Tibial artery (tissue), 4 donors: ENCODE results near the gene LENG8.
A peak's percentile ranks its signal among the peaks of the same experiment; 100 is the strongest.

ENCODE experiments used
- DNase-seq, 2 donors: peaks; one replicate each; pipeline ENCODE4 v3.0.0-alpha.2; 2019
- H3K27ac ChIP-seq, 2 donors: fragments of 200-600 bp; sonication (generic) in 1 of 2; 1 replicate in 1 of 2; 2 replicates in 1 of 2; pipeline ENCODE4 v1.5.1; 2018 to 2019; ENCODE audit warnings: mild to moderate bottlenecking in 1 of 2
- H3K27me3 ChIP-seq, 2 donors: fragments of 200-600 bp; sonication (generic) in 1 of 2; one replicate each; pipeline versions ENCODE4 v1.5.1 to v1.6.0; 2016 to 2019
- H3K36me3 ChIP-seq, 3 donors: fragments of 200-600 bp; sonication (generic) in 2 of 3; one replicate each; pipeline ENCODE4 v1.5.1; 2016 to 2019; ENCODE audit warnings: mild to moderate bottlenecking in 2 of 3
- H3K4me1 ChIP-seq, 4 donors: fragments of 200-600 bp; sonication (generic) in 2 of 4; 1 replicate in 3 of 4; 2 replicates in 1 of 4; pipeline ENCODE4 v1.5.1; 2016 to 2019
- H3K4me3 ChIP-seq, 2 donors: fragments of 200-600 bp; sonication (generic) in 1 of 2; 1 replicate in 1 of 2; 2 replicates in 1 of 2; pipeline ENCODE4 v1.5.1; 2018 to 2019; ENCODE audit warnings: mild to moderate bottlenecking in 2 of 2
- H3K9me3 ChIP-seq, 3 donors: fragments of 200-600 bp; sonication (generic) in 1 of 3; one replicate each; pipeline ENCODE4 v1.5.1; 2016 to 2019
- intact Hi-C: fragments of 100-400 bp; cut with DNase I; formaldehyde crosslinking; loops from one replicate; pipeline ENCODE4 v1.15.0; 2023; ENCODE audit warnings: low total_unique reads
- TF ChIP-seq, protein P1 (sequence below), 2 experiments: fragments of 200-600 bp in 1 of 2; fragments of 450-650 bp in 1 of 2; IDR thresholded peaks; one replicate each; pipeline ENCODE4 v1.5.1; 2017 to 2019; ENCODE audit warnings: antibody characterized with exemption in 2 of 2, mild to moderate bottlenecking in 1 of 2, moderate library complexity in 1 of 2

The LENG8 gene

DNA sequence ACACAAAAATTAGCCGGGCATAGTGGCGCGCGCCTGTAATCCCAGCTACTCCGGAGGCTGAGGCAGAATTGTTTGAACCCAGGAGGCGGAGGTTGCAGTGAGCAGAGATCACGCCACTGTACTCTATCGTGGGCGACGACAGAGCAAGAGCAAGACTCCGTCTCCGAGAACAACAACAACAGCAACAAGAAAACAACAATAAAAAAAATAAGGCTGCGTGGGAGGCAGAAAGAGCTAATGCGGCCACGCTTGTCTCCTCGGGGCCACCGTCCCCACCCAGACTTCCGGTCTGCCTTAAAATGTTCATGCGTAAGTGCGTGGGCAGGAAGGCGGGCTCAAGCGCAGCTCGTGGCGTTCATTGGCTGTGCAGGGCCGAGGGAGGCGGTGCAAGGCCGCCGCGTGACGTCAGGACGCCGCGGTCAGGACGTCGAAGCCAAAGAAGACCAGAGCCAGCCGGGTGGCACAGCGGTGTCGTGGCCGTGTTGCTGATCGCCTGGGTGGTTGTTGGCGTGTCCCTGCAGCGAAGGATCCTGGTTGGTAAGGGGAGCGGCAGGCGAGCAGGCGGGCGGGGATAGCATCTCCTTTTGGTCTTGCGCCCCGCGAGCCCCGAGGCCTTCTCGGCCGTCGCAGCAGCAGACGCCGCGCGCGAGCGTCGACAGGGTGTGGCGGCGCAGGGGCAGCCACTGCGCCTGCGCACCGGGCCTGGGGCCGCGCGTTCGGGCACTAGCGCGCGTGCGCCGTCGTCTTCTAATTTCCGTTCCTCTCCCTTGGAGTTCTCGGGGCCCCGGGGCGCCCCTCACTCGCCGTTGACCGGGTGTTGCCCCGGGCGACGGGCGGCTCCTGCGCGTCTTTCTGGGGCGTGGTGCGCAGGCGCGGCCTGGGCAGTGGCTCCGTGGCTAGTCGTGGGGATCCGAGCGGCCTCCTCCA lies at the start of gene LENG8:
TSS of gene LENG8 (plus strand) at position 426 of the 927 bp plus-strand sequence. CDS start 2,146 bp downstream, outside the sequence.
- H3K27me3 ChIP-seq: no peaks in the 10 kb centered on the region
- peak; percentile 97 to 99 for DNase-seq
- intact Hi-C loops: no loop called here
- H3K27ac ChIP-seq: peak within 1 kb of the TSS; percentile 96 to 98
- peak within 1 kb of the TSS; percentile 88 to 89 for H3K4me3 ChIP-seq
- peaks cover 0 to 43% (median 34%) of the 10 kb centered on the region in 4 donors for H3K4me1 ChIP-seq
- no peaks in the 10 kb centered on the region for H3K9me3 ChIP-seq
- TF ChIP-seq, protein P1, sequence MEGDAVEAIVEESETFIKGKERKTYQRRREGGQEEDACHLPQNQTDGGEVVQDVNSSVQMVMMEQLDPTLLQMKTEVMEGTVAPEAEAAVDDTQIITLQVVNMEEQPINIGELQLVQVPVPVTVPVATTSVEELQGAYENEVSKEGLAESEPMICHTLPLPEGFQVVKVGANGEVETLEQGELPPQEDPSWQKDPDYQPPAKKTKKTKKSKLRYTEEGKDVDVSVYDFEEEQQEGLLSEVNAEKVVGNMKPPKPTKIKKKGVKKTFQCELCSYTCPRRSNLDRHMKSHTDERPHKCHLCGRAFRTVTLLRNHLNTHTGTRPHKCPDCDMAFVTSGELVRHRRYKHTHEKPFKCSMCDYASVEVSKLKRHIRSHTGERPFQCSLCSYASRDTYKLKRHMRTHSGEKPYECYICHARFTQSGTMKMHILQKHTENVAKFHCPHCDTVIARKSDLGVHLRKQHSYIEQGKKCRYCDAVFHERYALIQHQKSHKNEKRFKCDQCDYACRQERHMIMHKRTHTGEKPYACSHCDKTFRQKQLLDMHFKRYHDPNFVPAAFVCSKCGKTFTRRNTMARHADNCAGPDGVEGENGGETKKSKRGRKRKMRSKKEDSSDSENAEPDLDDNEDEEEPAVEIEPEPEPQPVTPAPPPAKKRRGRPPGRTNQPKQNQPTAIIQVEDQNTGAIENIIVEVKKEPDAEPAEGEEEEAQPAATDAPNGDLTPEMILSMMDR (IDR thresholded peaks at IDR 0.05): no peak
- peaks cover 40 to 52% (median 41%) of the 10 kb centered on the region in 3 donors for H3K36me3 ChIP-seq

DNA sequence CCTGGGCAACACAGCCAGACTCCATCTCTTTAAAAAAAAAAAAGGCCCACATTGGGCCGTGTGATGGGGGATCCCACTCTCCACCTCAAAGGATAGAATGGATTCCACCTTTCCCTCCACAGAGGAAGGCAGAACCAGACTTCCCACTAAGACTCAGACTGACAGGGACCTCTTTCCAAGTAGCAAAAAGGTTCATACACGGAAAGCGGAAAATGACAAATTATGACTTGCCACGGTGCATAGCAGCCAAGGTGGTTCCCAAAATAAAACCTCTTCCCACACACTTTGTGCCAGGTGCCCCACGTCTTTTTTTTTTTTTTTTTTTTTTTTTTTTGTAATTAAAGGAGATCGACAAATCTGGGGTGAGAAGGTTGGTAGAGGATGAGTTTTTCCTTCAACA lies 48.1 kb upstream of the LENG8 start:
- intact Hi-C loops: no loop called here
- no peaks in the 10 kb centered on the region for H3K36me3 ChIP-seq
- no peak for DNase-seq
- H3K9me3 ChIP-seq: no peaks in the 10 kb centered on the region
- no peak overlapping the region for H3K27ac ChIP-seq
- H3K27me3 ChIP-seq: peaks cover 0 to 9% of the 10 kb centered on the region in 2 donors
- H3K4me3 ChIP-seq: no peak overlapping the region
- no peaks in the 10 kb centered on the region for H3K4me1 ChIP-seq
- TF ChIP-seq, protein P1 (IDR thresholded peaks at IDR 0.05): no peak

DNA sequence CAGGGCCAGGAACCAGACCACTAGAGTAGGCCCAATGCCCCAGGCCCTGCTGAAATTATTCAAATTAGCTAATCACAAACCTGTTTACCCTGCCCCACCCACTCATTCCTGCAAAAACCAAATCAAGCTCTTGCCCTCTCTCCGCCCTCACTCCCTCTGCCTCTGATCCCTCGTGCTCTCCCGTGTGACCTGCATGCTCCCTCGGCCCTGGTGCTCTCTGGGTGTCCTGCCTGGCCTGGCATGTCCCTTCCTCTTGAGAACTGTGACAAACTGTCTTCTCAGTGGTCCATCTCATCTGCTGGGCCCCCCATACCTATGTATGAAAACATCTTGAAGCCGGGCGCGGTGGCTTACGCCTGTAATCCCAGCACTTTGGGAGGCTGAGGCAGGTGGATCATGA lies 45.9 kb upstream of the LENG8 start:
- DNase-seq: no peak
- Histone ChIP-seq H3K27me3 (peaks cover 0 to 10% of the 10 kb centered on the region in 2 donors), H3K4me3 (no peak overlapping the region), H3K27ac (no peak overlapping the region), H3K4me1 (no peaks in the 10 kb centered on the region), H3K9me3 (no peaks in the 10 kb centered on the region), H3K36me3 (no peaks in the 10 kb centered on the region)
- intact Hi-C loops: no loop called here
- TF ChIP-seq, protein P1 (IDR thresholded peaks at IDR 0.05): no peak

DNA sequence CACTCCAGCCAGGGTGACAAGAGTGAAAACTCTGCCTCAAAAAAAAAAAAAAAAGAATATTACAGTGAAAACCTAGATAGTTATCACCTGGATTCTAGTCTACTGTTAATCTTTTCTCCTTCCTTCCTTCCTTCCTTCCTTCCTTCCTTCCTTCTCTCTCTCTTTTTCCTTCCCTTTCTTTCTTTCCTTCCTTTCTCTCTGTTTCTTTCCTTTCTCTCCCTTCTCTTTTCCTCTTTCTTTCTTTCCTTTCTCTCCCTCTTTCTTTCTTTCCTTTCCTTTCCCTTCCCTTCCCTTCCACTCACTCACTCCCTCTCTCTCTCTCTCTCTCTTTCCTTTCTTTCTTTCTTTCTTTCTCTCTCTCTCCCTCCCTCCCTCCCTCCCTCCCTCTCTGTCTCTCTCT lies 43.4 kb upstream of the LENG8 start:
- TF ChIP-seq, protein P1 (IDR thresholded peaks at IDR 0.05): no peak
- no peak overlapping the region for H3K27ac ChIP-seq
- no peak for DNase-seq
- no peaks in the 10 kb centered on the region for H3K36me3 ChIP-seq
- no peaks in the 10 kb centered on the region for H3K9me3 ChIP-seq
- H3K27me3 ChIP-seq: peaks cover 0 to 13% of the 10 kb centered on the region in 2 donors
- intact Hi-C loops: no loop called here
- no peaks in the 10 kb centered on the region for H3K4me1 ChIP-seq
- H3K4me3 ChIP-seq: no peak overlapping the region

GRCh38 chr19:54407780-54408179 lies 41.2 kb upstream of the LENG8 start:
- intact Hi-C loops: no loop called here
- peaks cover 0 to 25% of the 10 kb centered on the region in 2 donors for H3K27me3 ChIP-seq
- H3K36me3 ChIP-seq: no peaks in the 10 kb centered on the region
- H3K9me3 ChIP-seq: no peaks in the 10 kb centered on the region
- no peak overlapping the region for H3K4me3 ChIP-seq
- no peak for DNase-seq
- H3K4me1 ChIP-seq: no peaks in the 10 kb centered on the region
- no peak overlapping the region for H3K27ac ChIP-seq
- TF ChIP-seq, protein P1 (IDR thresholded peaks at IDR 0.05): no peak
